ENCODE measurements around the gene PDZK1IP1.

The PDZK1IP1 gene

DNA sequence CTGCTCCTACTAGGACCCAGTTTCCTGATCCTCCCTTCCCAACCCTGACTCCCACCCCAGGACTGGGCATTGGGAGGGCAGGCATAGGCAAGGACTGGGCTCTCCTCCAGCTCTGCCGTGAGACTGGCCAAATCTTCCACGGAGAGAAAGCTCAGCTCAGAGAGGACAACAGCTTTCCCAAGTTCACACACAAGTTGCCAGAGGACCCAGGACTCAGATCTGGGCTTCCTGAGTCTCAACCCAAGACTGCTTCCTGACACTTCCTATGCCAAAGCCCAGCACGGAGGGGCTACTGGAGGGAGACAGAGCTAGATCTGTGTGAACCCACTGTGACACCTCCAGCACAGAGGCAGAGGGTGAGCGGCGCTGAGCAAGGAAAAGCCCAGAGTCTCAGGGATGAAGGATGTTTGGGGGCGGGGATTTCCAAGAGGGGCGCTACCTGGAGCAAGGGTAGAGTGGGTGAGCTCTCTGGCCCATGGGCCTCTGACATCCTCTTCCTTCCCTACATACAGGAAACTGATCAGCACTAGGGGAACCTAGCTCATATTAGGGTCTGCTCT lies 7.1 kb downstream of the PDZK1IP1 start:
- Histone ChIP-seq H3K9me3 (ENCODE audit: control extremely low read depth in 1 of 5, control insufficient read depth in 4 of 5, insufficient read depth in 2 of 5, low read depth in 1 of 5, low read length in 4 of 5) (no peaks in the 10 kb centered on the region), H3K27me3 (replicated peaks in 2 of 5; ENCODE audit: control insufficient read depth in 4 of 5, insufficient read depth in 5 of 5, low read length in 4 of 5) (no peaks in the 10 kb centered on the region), H3K4me3 (ENCODE audit: control insufficient read depth in 1 of 7, extremely low read depth in 1 of 7, insufficient read depth in 4 of 7, low read depth in 2 of 7, low read length in 6 of 7) (no peak overlapping the region), H3K36me3 (ENCODE audit: control insufficient read depth in 4 of 4, insufficient read depth in 4 of 4, low read length in 3 of 4) (no peaks in the 10 kb centered on the region), H3K27ac (ENCODE audit: insufficient read depth in 1 of 2, low read depth in 1 of 2, low read length in 2 of 2, poor library complexity in 1 of 2, severe bottlenecking in 2 of 2) (peak overlapping the region in 1 of 2 experiments; percentile 78), H3K4me1 (ENCODE audit: control extremely low read depth in 1 of 4, control insufficient read depth in 4 of 4, insufficient read depth in 4 of 4, low read length in 3 of 4) (peaks cover 4 to 55% (median 45%) of the 10 kb centered on the region in 4 experiments)
- ChIA-PET CTCF (interaction anchor here (1.4 to 11.1 kb wide), 5 partner anchors 7 to 151 kb away, joined by 5 to 173 read pairs (median 19); partner anchors contain the start of genes CMPK1 and PDZK1IP1), POLR2A (no interaction called here)
- WGBS (ENCODE audit: insufficient coverage), result 69% methylated on average over 7 of the region's 7 CpGs
- DNase-seq, result no peak

DNA sequence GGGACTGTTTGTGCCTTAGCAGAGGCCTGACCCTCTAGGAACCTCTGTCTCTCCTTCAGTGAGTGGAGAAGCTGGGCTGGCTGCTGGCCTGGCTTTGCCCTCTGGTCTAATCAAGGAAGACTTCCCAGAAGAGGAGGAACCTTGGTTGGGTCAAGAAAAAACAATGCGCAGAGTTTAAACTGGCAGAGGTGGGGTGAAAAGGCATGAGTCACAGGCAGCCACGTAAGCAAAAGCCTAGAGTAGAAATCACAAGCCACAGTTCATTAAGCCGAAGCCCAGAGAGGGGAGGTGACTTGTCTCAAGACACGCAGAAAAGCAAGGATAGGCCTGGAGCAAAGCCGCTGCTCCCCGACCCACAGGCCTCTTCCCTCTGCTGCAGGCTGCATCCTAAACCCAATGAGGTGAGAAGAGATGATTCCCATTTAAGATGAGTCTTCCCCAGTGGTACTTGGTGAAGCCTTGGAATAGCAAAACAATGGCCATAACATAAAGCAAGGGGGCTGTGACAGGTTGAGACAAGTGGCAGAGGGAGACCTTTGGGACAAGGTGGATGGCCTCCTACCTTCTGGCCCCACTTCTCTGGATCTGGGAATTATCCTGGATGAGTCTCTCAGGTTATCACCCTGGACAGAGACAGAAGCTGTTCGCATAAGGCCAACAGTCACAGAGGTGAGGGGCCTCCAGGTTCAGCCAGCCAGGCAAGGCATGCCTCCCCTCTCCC lies 7.7 kb downstream of the PDZK1IP1 start:
- Histone ChIP-seq H3K36me3 (ENCODE audit: control insufficient read depth in 4 of 4, insufficient read depth in 4 of 4, low read length in 3 of 4) (no peaks in the 10 kb centered on the region), H3K9me3 (ENCODE audit: control extremely low read depth in 1 of 5, control insufficient read depth in 4 of 5, insufficient read depth in 2 of 5, low read depth in 1 of 5, low read length in 4 of 5) (no peaks in the 10 kb centered on the region), H3K4me1 (ENCODE audit: control extremely low read depth in 1 of 4, control insufficient read depth in 4 of 4, insufficient read depth in 4 of 4, low read length in 3 of 4) (peaks cover 4 to 55% (median 45%) of the 10 kb centered on the region in 4 experiments), H3K4me3 (ENCODE audit: control insufficient read depth in 1 of 7, extremely low read depth in 1 of 7, insufficient read depth in 4 of 7, low read depth in 2 of 7, low read length in 6 of 7) (no peak overlapping the region), H3K27me3 (replicated peaks in 2 of 5; ENCODE audit: control insufficient read depth in 4 of 5, insufficient read depth in 5 of 5, low read length in 4 of 5) (no peaks in the 10 kb centered on the region), H3K27ac (ENCODE audit: insufficient read depth in 1 of 2, low read depth in 1 of 2, low read length in 2 of 2, poor library complexity in 1 of 2, severe bottlenecking in 2 of 2) (peak overlapping the region; percentile 6 to 78)
- CTCF ChIA-PET, result interaction anchor here (1.4 to 11.1 kb wide), 6 partner anchors 8 to 207 kb away, joined by 3 to 173 read pairs (median 12); partner anchors contain the start of genes CMPK1 and PDZK1IP1
- POLR2A ChIA-PET, result interaction anchor here (1.1 kb wide), 1 partner anchor 43 kb away, joined by 3 read pairs; no protein-coding TSS in a partner anchor
- DNase-seq, result peak; percentile 20 to 64 (median 46)
- 79% methylated on average over 7 of the region's 7 CpGs for WGBS (ENCODE audit: insufficient coverage)

DNA sequence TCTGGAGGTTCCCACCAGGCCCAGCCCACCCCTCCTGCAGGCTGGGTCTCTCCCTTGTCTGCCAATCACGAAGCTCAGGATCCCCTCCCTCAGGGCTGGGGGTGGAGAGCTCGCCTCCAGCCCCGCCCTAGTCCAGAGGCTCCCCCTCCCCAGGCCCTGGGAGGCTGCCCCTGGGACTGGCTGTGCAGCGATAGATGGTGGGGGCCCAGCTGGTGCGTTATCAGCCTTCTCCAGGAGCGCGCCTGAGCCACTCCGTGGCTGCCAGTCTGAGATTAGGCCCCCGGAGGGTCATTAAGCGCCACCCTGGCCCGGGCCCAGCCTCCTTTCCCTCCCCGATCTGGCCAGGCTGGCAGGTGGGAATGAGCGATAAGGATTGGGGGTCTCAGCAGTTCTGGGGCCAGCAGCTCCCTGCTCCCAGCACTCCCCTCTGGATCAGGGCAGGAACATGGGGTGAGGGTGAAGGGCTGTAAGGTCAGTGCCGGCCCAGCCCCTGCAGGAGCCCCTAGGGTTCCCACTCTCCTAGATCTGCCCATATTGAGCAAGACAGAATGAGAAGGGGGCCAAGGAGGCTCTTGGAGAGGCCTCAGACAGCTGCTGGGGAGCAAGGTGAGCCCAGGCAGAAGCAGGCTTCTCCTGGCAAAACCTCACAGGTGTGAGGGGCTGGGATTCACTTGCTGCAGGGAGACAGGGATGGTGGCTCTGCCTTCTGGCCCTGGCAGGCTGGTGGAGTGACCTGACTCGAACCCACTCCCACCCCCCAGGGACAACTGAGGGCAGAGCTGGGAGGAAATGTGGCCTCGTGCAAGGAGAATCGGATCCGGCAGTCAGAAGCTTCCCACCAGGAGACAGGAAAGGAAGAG lies 8.5 kb downstream of the PDZK1IP1 start:
- 8% methylated on average over 2 of the region's 18 CpGs for WGBS (ENCODE audit: insufficient coverage)
- CTCF ChIA-PET, result interaction anchor here (0.6 to 11.1 kb wide), 8 partner anchors 8 to 208 kb away, joined by 3 to 173 read pairs (median 3); partner anchors contain the start of gene PDZK1IP1

DNA sequence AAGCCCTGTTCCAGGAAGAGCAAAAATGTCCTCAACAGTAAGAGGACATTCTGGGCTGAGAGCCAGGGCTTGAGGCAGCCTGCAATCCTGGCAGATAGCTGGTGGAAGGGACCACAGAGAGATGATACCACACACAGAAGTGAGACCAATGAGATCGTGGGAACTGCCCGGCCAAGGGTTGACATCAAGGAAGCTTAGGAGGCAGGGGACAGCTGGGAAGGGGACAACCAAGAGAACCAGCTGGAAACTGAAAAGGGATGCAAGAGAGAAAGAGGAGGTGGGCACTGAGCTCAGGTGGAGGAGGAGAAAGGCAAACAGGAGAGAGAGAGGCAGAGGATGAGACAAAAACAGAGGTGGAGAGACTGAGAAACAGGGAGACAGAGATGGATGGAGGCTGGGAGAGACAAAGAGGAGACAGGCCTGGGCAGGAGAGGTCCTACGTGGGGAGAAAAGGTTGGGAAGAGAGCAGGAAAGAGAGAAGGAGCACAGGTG lies 9.2 kb downstream of the PDZK1IP1 start:
- no peaks in the 10 kb centered on the region for H3K9me3 ChIP-seq (ENCODE audit: control extremely low read depth in 1 of 5, control insufficient read depth in 4 of 5, insufficient read depth in 2 of 5, low read depth in 1 of 5, low read length in 4 of 5)
- no peak for DNase-seq
- POLR2A ChIA-PET, result interaction anchor here (1.0 to 1.2 kb wide), 3 partner anchors 45 to 92 kb away, joined by 3 to 4 read pairs (median 3); no protein-coding TSS in a partner anchor
- peak overlapping the region in 1 of 2 experiments; percentile 51 for H3K27ac ChIP-seq (ENCODE audit: insufficient read depth in 1 of 2, low read depth in 1 of 2, low read length in 2 of 2, poor library complexity in 1 of 2, severe bottlenecking in 2 of 2)
- no peaks in the 10 kb centered on the region for H3K27me3 ChIP-seq (replicated peaks in 2 of 5; ENCODE audit: control insufficient read depth in 4 of 5, insufficient read depth in 5 of 5, low read length in 4 of 5)
- H3K4me1 ChIP-seq (ENCODE audit: control extremely low read depth in 1 of 4, control insufficient read depth in 4 of 4, insufficient read depth in 4 of 4, low read length in 3 of 4), result peaks cover 4 to 55% (median 45%) of the 10 kb centered on the region in 4 experiments
- WGBS (ENCODE audit: insufficient coverage), result 25% methylated on average over 2 of the region's 3 CpGs
- CTCF ChIA-PET, result interaction anchor here (0.6 to 11.1 kb wide), 8 partner anchors 9 to 209 kb away, joined by 3 to 173 read pairs (median 3); partner anchors contain the start of gene PDZK1IP1
- peak overlapping the region in 2 of 7 experiments; percentile 29 to 84 for H3K4me3 ChIP-seq (ENCODE audit: control insufficient read depth in 1 of 7, extremely low read depth in 1 of 7, insufficient read depth in 4 of 7, low read depth in 2 of 7, low read length in 6 of 7)
- H3K36me3 ChIP-seq (ENCODE audit: control insufficient read depth in 4 of 4, insufficient read depth in 4 of 4, low read length in 3 of 4), result no peaks in the 10 kb centered on the region

More for the DNA sequence above, 8.5 kb downstream of the PDZK1IP1 start:
- Histone ChIP-seq H3K9me3 (ENCODE audit: control extremely low read depth in 1 of 5, control insufficient read depth in 4 of 5, insufficient read depth in 2 of 5, low read depth in 1 of 5, low read length in 4 of 5) (no peaks in the 10 kb centered on the region), H3K27ac (ENCODE audit: insufficient read depth in 1 of 2, low read depth in 1 of 2, low read length in 2 of 2, poor library complexity in 1 of 2, severe bottlenecking in 2 of 2) (peak overlapping the region; percentile 6 to 78), H3K4me3 (ENCODE audit: control insufficient read depth in 1 of 7, extremely low read depth in 1 of 7, insufficient read depth in 4 of 7, low read depth in 2 of 7, low read length in 6 of 7) (peak overlapping the region in 3 of 7 experiments; percentile 0 to 84 (median 29)), H3K27me3 (replicated peaks in 2 of 5; ENCODE audit: control insufficient read depth in 4 of 5, insufficient read depth in 5 of 5, low read length in 4 of 5) (no peaks in the 10 kb centered on the region), H3K4me1 (ENCODE audit: control extremely low read depth in 1 of 4, control insufficient read depth in 4 of 4, insufficient read depth in 4 of 4, low read length in 3 of 4) (peaks cover 4 to 55% (median 45%) of the 10 kb centered on the region in 4 experiments), H3K36me3 (ENCODE audit: control insufficient read depth in 4 of 4, insufficient read depth in 4 of 4, low read length in 3 of 4) (no peaks in the 10 kb centered on the region)
- POLR2A ChIA-PET, result interaction anchor here (1.0 to 1.2 kb wide), 3 partner anchors 44 to 92 kb away, joined by 3 to 4 read pairs (median 3); no protein-coding TSS in a partner anchor
- peak; percentile 91 to 97 (median 95) for DNase-seq

DNA sequence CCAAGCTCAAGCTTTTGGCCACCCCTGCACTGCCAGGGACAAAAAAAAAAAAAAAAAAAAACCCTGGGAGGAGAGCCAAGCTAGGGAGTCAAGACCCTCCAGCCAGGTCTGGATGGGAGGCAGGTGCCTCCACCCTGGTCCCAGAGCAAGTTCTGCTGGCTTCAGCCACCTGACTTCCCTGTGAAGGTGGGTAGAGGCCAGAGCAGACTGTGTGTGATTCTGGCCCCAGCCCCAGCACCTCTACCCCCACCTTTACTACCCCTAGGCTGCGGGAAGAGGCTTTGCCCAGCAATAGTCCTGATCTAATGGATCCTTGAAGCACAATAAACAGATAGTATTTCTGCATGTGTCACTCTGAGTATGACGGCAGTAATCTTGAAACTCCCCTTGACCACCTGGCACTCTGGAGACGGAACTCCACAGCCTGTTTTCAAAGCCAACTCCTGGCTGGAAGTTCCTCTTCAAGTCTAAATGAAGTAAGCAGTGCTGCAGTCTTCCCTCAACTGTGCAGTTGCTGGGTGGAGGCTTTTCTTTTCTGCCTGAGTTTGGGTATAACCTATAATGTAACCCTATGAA lies 9.8 kb downstream of the PDZK1IP1 start:
- Histone ChIP-seq H3K27ac (ENCODE audit: insufficient read depth in 1 of 2, low read depth in 1 of 2, low read length in 2 of 2, poor library complexity in 1 of 2, severe bottlenecking in 2 of 2) (peak overlapping the region in 1 of 2 experiments; percentile 51), H3K4me1 (ENCODE audit: control extremely low read depth in 1 of 4, control insufficient read depth in 4 of 4, insufficient read depth in 4 of 4, low read length in 3 of 4) (peaks cover 4 to 57% (median 45%) of the 10 kb centered on the region in 4 experiments), H3K27me3 (replicated peaks in 2 of 5; ENCODE audit: control insufficient read depth in 4 of 5, insufficient read depth in 5 of 5, low read length in 4 of 5) (no peaks in the 10 kb centered on the region), H3K4me3 (ENCODE audit: control insufficient read depth in 1 of 7, extremely low read depth in 1 of 7, insufficient read depth in 4 of 7, low read depth in 2 of 7, low read length in 6 of 7) (peak overlapping the region in 3 of 7 experiments; percentile 68 to 84 (median 77)), H3K36me3 (ENCODE audit: control insufficient read depth in 4 of 4, insufficient read depth in 4 of 4, low read length in 3 of 4) (no peaks in the 10 kb centered on the region), H3K9me3 (ENCODE audit: control extremely low read depth in 1 of 5, control insufficient read depth in 4 of 5, insufficient read depth in 2 of 5, low read depth in 1 of 5, low read length in 4 of 5) (no peaks in the 10 kb centered on the region)
- WGBS (ENCODE audit: insufficient coverage), result 76% methylated on average over 3 of the region's 3 CpGs
- ChIA-PET CTCF (interaction anchor here (0.6 to 11.1 kb wide), 13 partner anchors 10 to 699 kb away, joined by 3 to 173 read pairs (median 5); partner anchors contain the start of genes PDZK1IP1 and STIL), POLR2A (interaction anchor here (1.0 to 1.2 kb wide), 2 partner anchors 49 to 93 kb away, joined by 3 to 4 read pairs; no protein-coding TSS in a partner anchor)
- no peak for DNase-seq

Measured in common myeloid progenitor, CD34-positive (primary cell).